Gastrocnemius medialis (tissue), 4 donors: Measurements from ENCODE around the gene RFT1.

Experiments used
- CTCF ChIP-seq, 5 experiments: fragments of 450-650 bp in 3 of 5; fragments of 200-600 bp in 2 of 5; sonication (generic) in 2 of 5; IDR thresholded peaks in 4 of 5; conservative IDR thresholded peaks in 1 of 5; 1 replicate in 4 of 5; 2 replicates in 1 of 5; pipeline ENCODE4 v1.5.1; 2016 to 2019; ENCODE audit warnings: antibody characterized with exemption in 5 of 5, mild to moderate bottlenecking in 3 of 5, moderate library complexity in 3 of 5
- POLR2A ChIP-seq, 2 donors: fragments of 450-650 bp; IDR thresholded peaks; one replicate each; pipeline ENCODE4 v1.6.1; 2017; ENCODE audit warnings: antibody characterized with exemption in 2 of 2, mild to moderate bottlenecking in 2 of 2, moderate library complexity in 2 of 2

DNA sequence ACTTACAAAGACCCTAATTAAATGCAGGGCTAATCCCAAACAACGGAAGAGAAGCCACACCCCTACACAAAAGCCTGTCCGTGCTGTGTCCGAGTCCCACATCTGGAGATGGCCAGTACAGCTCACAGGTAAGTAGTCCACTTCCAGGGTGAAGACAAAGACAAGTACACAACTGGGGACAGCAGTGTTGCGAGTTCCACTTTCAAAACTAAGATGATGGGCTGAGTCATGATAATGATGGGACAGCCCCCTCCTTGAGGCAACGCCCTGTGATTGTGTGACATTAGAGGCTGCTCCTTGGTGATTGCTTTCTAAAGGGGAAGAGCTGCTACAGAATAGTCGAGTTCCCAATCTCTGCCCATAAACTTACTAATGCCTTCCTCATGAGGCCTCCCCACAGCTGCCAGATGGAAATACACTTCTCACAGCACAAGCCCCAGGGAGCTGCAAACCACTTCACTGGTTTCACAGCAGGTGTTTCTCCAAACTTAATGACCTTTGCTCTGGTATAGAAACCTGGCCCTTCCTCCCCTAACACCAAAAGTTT, 27.6 kb downstream of the RFT1 start:
- TF ChIP-seq CTCF (IDR thresholded peaks at IDR 0.05 in 4 of 5, conservative IDR thresholded peaks at IDR 0.05 in 1 of 5), result no peak
- no peak for TF ChIP-seq POLR2A (IDR thresholded peaks at IDR 0.05)
